ENCODE measurements around the gene BHLHE23.

The BHLHE23 gene

DNA sequence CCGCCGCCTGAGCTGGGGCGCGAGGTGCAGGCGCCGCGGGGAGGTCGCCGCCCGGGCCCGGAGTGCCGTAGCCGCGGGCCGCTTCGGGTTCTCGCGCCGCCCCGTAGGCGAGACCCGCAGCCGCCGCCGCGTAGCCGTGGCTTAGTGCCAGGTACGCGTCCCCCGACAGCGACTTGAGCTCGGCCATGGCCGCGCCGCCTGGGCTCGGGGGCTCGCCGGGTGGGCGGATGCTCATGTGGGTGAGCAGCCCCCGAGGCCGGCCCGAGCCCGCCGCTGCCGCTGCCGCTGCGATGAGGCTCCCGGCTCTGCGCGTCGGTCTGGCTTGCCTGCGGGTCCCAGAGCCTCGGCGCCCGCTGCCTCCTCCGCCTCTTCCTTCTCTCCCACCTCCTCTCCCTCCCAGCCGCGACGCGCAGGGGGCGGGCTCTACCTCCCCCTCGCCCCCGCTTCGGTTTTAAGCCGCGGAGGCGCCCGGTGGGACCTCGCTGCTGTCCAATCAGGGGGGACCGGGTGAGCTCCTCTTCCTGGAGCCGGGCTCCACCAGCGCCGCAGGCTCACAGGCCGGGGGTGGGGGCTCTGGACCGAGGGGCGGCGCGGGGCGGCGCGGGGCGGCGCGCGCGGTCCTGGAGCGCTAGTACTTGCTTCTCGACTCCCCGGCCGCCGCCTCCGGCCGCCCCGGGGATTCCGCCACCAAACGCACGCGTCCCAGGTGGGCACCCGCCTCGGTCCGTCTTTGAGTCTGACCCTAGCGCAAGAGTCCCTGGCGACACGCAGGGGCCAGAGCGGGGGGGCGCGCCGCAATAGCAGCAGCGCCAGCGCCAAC is at the start of gene BHLHE23:
BHLHE23 (minus strand) TSS at position 425 of the 820 bp plus-strand sequence; CDS start at position 235, 190 bp downstream.
- DNase-seq, result peak; percentile 14

DNA sequence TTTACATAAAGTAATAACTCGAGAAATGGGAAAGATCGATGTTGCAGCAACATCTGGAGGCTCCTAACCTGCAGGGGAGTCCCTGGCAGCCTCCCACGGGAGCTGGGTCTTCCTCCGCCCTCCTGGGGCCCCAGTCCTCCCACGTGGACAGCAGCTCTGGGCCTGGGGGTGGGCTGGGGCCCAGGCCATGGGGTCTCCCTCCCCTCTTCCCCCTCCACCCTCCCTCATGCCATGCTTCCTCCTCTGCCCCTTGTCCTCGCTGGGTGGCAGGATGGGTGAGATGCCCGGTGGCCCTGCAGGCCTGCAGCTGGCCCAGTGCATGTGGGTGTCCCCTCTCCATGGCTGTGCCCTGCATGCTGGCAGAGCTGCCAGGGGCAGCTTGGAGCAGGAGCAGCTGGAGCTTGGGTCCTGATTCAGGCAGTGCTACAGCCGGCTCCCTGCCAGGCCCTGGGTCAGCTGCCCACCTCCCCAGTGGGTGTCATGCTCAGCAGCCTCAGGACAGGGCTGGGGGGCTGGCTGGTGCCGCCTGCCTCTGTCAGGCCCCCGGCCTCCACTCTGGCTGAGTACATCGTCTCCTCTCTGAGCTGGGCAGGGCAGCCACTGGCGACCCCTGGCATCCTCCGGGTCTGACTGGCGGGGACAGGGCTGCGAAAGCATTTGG is 48.9 kb upstream of the BHLHE23 start:
- DNase-seq, result no peak

DNA sequence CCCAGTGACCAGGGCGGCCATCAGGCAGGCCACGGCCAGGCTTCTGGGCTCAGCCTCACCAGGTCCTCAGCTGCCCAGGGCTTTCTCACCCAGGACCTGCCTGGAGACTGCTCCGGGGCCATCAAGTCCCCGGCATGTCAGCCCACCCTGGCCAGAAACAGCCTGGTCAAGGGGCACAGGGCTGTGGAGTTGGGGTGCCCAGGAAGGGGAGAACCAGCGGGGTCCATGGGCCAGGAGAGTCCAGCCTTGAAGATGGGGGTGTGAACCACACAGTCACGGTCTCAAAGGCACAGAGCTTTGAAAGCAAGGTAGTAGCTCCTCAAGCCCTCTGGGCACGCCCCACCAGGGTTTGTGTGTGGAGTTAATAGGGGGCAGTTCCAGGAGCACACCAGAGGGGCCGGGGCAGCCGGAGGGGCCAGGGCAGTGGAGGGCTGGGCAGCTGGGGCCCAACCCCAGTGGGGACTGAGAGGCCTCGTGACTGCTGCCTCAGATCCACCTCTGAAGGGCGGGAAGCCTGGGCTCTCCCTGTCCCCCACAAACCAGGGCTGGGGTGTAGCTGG is 48.0 kb upstream of the BHLHE23 start:
- no peak for DNase-seq

DNA sequence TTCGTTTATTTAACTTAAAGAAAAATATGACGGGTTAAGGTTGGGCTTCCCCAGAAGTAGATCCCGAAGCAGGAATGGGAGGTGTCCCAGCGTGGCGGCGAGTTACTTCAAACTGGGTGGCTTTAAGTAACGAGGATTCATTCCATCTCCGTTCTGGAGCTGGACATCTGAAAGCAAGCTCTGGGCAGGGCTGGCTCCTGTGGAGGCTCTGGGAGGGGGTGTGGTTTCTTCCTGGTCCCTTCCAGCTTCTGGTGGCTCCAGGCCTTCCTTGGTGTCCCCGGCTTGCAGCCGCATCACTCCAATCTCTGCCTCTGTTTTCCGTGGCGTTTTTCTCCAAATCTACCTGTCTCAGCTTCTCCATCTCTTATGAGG is 47.3 kb upstream of the BHLHE23 start:
- no peak for DNase-seq

DNA sequence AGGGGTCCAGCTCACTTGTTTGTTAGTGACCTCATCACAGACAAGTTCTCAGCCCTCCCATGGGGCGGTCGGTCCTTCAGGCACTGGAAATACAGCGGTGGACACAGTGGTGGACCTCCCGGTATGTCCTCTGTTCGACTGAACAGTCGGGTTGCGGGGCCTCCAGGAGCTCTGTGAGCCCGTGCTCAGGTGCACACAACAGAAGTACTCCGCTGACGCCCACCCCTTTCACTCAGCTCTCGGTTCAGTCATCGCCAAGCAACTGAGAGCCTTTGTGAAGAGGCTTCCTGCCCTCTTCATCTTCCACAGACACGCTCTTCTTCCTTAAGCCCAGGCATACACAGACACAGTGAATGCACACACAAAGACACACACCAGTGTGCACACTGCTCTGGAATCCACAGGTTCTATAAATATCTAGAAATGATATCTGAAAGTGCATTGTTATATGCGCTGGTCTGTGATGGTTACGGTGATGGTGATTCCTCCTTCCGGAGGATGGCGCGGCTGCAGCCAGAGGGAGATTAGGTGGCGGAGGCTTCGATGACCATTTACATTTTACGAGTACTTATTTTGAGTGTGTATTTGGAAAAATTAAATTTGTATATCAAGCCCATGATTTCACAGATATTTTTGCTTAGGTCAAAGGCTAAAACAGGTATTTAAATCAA is 46.8 kb upstream of the BHLHE23 start:
- DNase-seq, result no peak

DNA sequence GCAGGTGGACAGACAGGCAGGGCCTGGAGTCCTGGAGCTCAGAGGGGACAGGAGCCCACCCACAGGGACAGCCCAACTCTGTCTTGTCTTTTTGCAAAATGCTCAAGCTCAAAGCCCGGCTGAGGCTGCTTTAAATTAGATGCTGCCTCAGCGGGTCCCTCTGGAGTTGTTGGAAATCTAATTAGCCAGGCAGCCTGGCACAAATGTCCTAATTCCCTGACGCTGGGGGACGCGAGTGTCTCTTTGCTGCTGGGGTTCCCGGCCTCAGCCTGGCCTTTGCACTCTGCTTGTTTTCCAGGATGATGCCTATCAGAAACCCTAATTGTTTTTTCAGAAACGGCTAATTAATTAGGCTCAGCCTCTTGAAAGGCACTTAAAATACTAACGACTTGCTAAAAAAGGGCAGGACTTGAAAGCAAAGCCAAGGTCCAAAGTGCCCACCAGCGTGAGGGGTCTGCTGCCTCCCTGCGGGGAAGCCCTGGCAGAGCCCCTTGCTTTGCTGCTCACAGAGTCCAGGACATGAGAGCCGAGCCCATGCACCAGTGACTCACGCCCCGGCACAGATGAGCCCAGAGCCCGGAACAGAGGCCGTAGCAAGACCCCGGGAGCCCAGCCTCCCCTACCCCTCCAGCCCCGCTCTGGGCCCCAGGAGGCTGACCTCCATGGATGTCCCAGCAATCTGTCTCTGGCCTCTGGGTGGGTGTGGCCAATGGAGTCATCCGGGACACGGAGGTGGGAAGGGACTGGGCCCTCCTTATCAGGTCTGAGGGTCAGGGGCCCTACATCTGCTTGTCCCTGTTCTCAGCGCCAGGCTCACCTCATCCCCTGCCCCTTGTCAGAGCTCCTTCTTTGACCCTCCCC is 46.0 kb upstream of the BHLHE23 start:
- DNase-seq, result no peak

DNA sequence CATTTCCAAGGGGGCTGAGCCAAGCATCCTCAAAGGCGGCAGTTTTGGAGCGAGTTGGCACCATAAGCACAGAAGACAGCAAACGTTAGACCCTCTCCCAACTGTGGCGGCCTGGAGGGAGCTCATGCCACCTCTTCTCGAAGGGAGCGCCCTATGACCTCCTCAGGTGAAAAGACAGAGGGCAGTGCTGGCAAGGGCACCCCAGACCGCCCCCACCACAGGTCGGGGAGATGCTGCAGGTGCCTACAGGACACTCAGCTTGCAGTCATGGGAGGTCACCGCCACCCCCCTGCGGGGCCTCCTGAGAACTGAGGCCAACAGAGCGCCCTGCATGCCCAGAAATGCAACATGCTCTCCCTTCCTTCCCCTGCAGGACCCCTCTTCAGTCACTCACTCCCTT is 45.1 kb upstream of the BHLHE23 start:
- DNase-seq, result no peak

DNA sequence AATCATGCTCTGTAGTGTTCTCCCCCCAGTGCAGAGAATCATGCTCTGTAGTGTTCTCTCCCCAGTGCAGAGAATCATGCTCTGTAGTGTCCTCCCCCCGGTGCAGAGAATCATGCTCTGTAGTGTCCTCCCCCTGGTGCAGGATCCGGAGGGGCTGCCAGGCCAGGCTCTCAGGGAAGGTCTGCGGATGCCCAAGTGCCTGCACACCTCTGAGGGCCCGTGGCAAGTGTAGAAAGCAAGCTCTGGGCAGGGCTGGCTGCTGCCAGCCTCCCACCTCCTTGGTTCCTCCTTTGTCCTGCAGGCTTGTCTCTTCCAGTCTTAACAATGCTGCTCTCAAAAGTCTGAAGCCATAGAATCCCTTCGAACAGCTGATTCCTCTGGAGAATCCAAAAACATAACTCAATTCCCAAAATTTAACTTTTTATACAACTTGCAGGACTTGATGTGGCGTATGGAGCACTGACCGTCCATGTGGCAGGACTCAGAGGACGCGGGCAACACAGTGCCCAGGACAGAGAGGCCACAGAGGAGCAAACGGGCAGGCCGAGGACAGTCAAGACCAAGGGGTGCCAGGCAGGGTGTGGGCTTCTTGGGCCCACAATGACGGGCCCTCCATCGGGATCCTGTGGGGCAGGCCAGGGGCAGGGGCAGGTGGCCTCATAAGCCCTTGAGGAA is 44.6 kb upstream of the BHLHE23 start:
- DNase-seq, result no peak

DNA sequence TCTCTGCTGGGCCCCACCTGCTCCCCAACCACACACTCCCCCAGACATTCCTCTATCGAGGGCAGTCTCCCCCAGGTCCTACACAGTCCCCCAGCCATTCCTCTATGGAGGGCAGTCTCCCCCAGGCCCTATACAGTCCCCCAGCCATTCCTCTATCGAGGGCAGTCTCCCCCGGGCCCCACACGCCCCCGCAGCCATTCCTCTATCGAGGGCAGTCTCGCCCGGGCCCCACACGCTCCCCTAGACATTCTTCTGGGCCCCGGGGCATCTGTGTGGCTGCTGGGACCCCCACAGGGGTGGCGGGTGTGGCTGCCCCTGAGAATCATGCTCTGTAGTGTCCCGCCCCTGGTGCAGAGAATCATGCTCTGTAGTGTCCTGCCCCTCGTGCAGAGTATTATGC is 43.6 kb upstream of the BHLHE23 start:
- DNase-seq, result no peak

DNA sequence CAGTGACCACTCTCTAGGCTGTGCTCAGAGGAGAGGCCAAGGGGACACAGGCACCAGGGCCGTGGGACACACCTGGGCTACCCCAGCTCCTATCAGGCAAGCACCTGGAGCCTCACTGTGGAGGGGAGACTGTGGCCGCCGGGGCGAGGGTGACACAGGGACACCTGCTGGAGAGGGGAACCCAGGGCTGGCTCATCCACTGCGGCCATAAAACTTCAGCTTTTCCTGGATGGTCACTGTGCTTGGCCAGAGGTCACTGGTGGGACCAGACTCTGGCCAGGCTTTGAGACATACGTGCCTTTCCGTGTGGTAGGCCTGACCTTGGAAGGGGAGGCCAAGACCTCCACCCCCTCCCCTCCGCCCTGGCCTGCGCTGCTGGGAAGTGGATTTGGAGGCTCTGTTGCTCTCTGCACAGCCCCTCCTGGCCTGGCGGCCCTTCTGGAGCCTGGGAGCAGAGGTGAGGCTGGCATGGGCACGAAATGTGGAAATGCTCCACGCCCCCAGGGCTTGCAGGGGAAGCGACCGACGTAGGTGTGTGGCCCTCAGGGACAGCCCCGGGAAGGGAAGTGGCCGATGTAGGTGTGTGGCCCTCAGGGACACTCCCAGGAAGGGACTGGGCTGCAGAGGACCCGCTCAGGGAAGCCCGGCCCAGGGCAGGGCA is 42.9 kb upstream of the BHLHE23 start:
- no peak for DNase-seq

DNA sequence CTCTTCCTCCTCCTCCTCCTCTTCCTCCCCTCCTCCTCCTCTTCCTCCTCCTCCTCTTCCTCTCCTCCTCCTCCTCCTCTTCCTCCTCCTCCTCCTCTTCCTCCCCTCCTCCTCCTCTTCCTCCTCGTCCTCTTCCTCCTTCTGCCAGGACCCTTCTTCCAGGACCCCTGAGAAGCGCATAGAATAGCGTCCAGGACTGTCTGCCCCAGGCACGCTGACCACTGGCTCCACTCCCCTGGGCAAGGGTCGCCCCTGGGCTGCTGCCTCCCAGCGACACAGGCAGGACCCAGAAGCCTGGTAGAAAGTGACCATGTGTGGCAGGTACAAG is 42.4 kb upstream of the BHLHE23 start:
- no peak for DNase-seq

DNA sequence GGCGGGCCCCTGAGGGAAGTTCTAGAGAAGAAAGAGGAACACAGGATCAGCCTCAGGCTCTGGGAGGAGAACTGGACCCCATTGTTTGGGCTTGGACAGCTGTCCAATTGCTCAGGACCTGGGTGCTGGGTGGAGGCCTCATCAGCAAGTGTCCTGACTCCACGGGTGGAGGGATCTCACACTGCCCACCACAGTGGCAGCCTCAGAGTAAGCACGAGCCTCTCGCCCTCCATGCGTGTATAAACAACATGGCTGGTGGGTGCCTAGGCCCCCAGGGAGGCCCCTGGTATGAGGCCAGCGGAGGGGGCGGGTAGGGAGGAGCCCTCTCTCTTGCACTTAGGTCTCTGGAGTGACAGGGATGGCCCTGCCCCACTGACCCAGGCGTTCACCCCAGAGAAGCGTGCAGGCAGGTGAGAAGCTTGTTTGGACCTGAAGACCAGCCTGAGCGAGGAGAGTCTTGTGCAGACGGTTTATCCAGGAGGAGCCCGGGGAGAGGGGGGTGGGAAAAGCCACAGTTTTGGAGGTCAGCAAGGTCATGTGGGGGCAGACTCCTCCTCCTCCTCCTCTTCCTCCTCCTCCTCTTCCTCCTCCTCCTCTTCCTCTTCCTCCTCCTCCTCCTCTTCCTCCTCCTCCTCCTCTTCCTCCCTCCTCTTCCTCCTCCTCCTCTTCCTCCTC is 41.9 kb upstream of the BHLHE23 start:
- DNase-seq, result no peak

DNA sequence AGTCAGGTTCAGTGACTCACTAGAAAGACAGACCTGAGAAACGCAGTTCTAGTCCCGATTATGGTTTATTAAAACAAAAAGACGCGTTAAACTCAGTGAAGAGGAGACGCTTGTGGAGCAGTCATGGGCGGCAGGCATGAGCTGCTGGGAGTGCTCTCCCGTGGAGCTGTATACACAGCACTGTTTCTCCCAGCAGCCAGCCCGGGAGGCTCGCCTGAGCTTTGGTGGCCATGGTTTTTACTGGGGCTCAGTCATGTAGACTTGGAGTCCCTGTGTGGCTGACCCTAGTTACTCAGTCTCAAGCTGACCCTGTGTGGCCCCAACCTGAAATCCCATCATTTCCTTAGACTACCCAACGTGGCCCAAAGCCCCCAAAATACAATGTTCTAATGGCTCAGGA is 41.2 kb upstream of the BHLHE23 start:
- DNase-seq, result no peak

DNA sequence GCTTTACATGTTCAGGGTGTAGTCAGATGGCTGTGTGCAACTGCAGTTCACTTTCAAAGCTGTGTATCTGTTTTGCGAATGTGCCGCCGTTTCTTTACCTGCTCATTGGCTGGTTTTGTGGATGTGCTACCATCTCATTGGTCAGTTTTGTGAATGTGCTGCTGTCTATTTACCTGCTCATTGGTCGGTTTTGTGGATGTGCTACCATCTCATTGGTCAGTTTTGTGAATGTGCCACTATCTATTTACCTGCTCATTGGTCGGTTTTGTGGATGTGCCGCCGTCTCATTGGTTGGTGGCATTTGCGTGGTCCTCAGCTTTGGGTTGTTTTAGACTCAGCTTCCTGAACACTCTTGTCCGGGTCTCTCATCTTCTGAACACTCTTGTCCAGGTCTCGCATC is 40.5 kb upstream of the BHLHE23 start:
- DNase-seq, result no peak

DNA sequence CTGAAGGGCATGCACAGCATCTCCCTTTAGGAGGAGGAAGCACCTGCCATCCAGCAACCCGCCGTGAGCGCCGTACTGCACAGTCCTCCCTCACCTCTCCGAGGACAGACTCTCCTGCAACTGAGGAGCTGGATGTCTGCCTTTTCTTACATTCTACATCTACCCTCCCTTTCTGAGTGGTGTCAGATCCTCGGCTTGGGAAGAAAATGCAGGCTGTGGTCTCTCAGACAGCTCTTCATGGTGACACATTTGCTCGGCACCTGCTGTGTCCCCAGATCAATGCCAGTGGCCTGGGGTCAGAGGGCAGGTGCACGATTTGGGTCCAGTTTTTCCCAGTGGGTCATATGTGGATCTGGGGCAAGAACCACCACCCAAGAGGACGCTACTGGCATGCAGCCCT is 40.1 kb upstream of the BHLHE23 start:
- DNase-seq, result no peak

DNA sequence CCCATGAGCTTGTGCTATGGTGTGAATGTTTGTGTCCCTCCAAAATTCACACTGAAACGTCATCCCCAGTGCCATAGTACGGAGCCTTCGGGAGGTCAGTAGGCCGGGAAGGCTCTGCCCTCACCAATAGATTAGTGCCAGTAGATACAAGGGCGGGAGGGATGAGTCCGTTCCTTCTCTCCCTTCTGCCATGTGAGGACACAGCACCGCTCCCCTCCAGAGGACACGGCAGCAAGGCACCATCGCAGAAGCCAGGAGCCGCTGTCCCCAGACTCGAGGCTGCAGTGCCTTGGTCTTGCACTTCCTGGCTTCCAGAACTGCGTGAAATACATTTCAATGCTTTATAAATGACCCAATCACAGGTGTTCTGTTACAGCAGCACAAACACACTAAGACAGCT is 39.2 kb upstream of the BHLHE23 start:
- DNase-seq, result no peak

DNA sequence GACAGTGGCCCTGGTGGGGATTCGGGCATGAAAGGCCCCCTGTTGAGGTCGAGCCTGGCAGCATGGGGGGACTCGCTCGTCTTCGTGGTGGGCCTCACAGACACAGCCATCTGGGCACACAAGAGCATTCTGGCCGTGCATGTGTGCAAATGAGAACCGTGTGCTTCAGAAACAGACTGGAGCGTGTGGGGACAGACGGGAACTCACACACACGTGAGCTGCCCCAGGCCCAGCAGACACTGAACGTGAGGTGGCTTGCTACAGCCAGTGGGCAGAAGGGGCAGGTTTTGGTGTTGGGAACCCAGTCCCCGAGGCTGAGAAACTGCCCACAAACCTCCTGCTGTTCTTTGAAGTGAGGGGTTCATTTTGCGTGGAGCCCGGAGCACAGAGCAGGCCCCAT is 38.6 kb upstream of the BHLHE23 start:
- DNase-seq, result no peak

DNA sequence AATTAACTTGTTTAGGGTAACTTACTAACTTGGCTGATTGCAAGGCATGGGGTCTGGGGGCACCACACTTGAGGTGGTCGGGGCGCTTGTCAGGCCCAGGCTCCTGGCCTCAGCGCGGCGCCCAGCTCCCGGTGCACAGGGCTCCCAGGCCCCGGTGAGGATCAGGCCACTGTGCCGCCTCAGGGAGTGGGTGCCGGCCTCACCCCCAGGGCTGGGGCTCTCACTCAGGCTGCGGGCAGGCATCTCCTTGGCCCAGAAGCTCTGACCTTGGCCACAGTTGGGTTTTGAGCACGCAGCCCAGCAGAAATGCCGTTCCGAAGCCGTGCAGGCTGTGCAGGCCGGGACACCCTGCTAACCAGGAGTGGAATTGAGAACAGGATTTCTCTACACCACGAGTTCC is 37.8 kb upstream of the BHLHE23 start:
- DNase-seq, result no peak

DNA sequence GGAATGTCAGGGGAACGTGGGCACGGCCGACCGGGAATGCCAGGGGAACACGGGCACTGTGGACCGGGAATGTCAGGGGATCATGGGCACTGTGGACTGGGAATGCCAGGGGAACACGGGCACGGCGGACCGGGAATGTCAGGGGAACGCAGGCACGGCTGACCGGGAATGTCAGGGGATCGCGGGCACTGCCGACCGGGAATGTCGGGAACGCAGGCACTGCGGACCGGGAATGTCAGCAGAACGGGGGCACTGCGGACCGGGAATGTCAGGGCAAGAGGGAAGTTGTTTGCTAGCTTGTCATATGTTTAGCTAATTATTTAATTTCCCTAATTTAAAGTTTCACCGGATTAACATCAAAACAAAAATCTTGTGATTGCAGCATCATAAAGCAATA is 37.4 kb upstream of the BHLHE23 start:
- no peak for DNase-seq

DNA sequence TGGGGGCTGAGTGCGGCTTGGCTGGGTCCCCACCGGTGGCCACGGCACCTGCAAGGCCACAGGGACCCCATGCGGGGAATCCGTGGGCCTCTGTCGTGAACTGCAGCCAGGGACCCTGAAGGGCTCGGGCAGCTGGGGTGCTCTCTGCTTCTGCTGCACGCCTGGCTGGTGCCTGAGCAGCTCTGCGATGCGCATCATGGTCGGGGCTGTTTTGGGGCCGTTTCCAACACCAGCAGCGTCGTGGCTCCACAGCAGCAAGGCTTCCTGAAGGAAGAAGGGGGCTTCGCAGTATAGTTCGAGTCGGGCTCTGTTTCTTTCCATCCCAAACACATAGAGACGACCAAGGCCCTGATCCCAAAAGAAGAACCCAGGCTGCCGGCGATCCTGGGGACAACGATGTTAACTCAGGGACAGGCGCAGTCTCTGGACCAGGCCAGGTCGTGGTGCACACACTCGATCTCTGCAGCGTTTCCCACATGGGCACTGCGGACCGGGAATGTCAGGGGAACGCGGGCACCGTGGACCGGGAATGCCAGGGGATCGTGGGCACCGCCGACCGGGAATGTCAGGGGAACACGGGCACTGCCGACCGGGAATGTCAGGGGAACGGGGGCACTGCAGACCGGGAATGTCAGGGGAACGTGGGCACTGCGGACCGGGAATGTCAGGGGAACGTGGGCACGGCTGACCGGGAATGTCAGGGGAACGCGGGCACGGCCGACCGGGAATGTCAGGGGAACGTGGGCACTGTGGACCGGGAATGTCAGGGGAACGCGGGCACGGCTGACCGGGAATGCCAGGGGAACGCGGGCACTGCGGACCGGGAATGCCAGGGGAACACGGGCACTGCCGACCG is 36.8 kb upstream of the BHLHE23 start:
- no peak for DNase-seq
